ENCODE results near the gene CA9. TPM values are rescaled to one million over a fixed set of nuclear protein-coding genes. Genes with fewer than 3 reads are reported as not detected.
A peak's percentile ranks its signal among the peaks of the same experiment; 100 is the strongest.

Gene CA9
- total RNA-seq, 4 donors from 2014 or later: not detected

- intact Hi-C loops (cut with DNase I): no loop called here
Measured at GRCh38 chr9:35669331-35670145, 4.2 kb upstream of the CA9 start.

GRCh38 chr9:35674025-35674361, 265 bp downstream of the CA9 start:
- TF ChIP-seq POLR2A (IDR thresholded peaks at IDR 0.05) (no peak), CTCF (IDR thresholded peaks at IDR 0.05) (no peak)
- WGBS, 2 donors: 83 to 94% methylated on average over 2 to 3 of the region's 3 CpGs

More at GRCh38 chr9:35669331-35670145, 4.2 kb upstream of the CA9 start:
- Histone ChIP-seq H3K9me3 (no peaks in the 10 kb centered on the region), H3K36me3 (no peaks in the 10 kb centered on the region), H3K4me3 (replicated peaks in 1 of 3) (no peak overlapping the region), H3K4me1 (peaks cover 9 to 11% of the 10 kb centered on the region in 2 donors), H3K27me3 (no peaks in the 10 kb centered on the region), H3K27ac (peak overlapping the region in 2 of 3 donors; percentile 4 to 57)
- WGBS, 2 donors: 49 to 54% methylated on average over 6 of the region's 6 CpGs
- no peak for TF ChIP-seq POLR2A (IDR thresholded peaks at IDR 0.05)
- TF ChIP-seq CTCF (IDR thresholded peaks at IDR 0.05): no peak
- peak; percentile 54 to 55 for DNase-seq

GRCh38 chr9:35675204-35675603, 1.5 kb downstream of the CA9 start:
- H3K27ac ChIP-seq: no peak overlapping the region
- H3K4me1 ChIP-seq: peaks cover 4 to 10% of the 10 kb centered on the region in 2 donors
- H3K9me3 ChIP-seq: no peaks in the 10 kb centered on the region
- intact Hi-C loops (cut with DNase I): no loop called here
- H3K4me3 ChIP-seq (replicated peaks in 1 of 3): peak overlapping the region in 1 of 3 donors; percentile 47
- no peaks in the 10 kb centered on the region for H3K36me3 ChIP-seq
- TF ChIP-seq CTCF (IDR thresholded peaks at IDR 0.05): no peak
- no peak for TF ChIP-seq POLR2A (IDR thresholded peaks at IDR 0.05)
- DNase-seq: no peak
- H3K27me3 ChIP-seq: no peaks in the 10 kb centered on the region
- WGBS, 2 donors: 40 to 50% methylated on average over 5 to 10 of the region's 13 CpGs

More at GRCh38 chr9:35674025-35674361, 265 bp downstream of the CA9 start:
- intact Hi-C loops (cut with DNase I): no loop called here
- Histone ChIP-seq H3K4me1 (peaks cover 4 to 12% of the 10 kb centered on the region in 2 donors), H3K4me3 (replicated peaks in 1 of 3) (no peak overlapping the region), H3K27me3 (no peaks in the 10 kb centered on the region), H3K9me3 (no peaks in the 10 kb centered on the region), H3K36me3 (no peaks in the 10 kb centered on the region), H3K27ac (no peak overlapping the region)
- no peak for DNase-seq

GRCh38 chr9:35675732-35676392, 2.1 kb downstream of the CA9 start:
- H3K9me3 ChIP-seq: no peaks in the 10 kb centered on the region
- peak; percentile 53 to 56 for DNase-seq
- H3K27me3 ChIP-seq: no peaks in the 10 kb centered on the region
- TF ChIP-seq CTCF (IDR thresholded peaks at IDR 0.05) (no peak), POLR2A (IDR thresholded peaks at IDR 0.05) (no peak)
- 6 to 13% methylated on average over 8 to 20 of the region's 51 CpGs for WGBS, 2 donors
- H3K4me3 ChIP-seq (replicated peaks in 1 of 3): peak overlapping the region in 2 of 3 donors; percentile 47 to 48
- peaks cover 4 to 10% of the 10 kb centered on the region in 2 donors for H3K4me1 ChIP-seq
- intact Hi-C loops (cut with DNase I): no loop called here
- no peak overlapping the region for H3K27ac ChIP-seq
- no peaks in the 10 kb centered on the region for H3K36me3 ChIP-seq

GRCh38 chr9:35679091-35679490, 5.4 kb downstream of the CA9 start:
- Histone ChIP-seq H3K36me3 (no peaks in the 10 kb centered on the region), H3K9me3 (no peaks in the 10 kb centered on the region), H3K27ac (no peak overlapping the region), H3K27me3 (no peaks in the 10 kb centered on the region), H3K4me3 (replicated peaks in 1 of 3) (no peak overlapping the region), H3K4me1 (peaks cover 4 to 10% of the 10 kb centered on the region in 2 donors)
- no peak for DNase-seq
- no peak for TF ChIP-seq POLR2A (IDR thresholded peaks at IDR 0.05)
- TF ChIP-seq CTCF (IDR thresholded peaks at IDR 0.05): no peak
- intact Hi-C loops (cut with DNase I): no loop called here
- 90 to 91% methylated on average over 5 of the region's 5 CpGs for WGBS, 2 donors
